A673 (cell line): Measurements from ENCODE around the gene TMEM255B. TPM values are rescaled to one million over a fixed set of nuclear protein-coding genes. Genes with fewer than 3 reads are reported as not detected.

Experiments
- BruUV-seq: library from RNA; stranded (reverse); fragments of 400-500 nt; replicated peaks from 2 replicates; lab custom pipeline; 2021; lab: Mats Ljungman, UMichigan
- CTCF ChIA-PET: fragments of 300-600 bp; sonication (Branson Sonifier 250); formaldehyde crosslinking; loops from one replicate; lab custom pipeline; 2022; ENCODE audit warnings: antibody characterized with exemption; lab: Charles Lee
- POLR2A ChIA-PET: fragments of 300-600 bp; sonication (Branson Sonifier 250); formaldehyde crosslinking; loops from one replicate; lab custom pipeline; 2022; ENCODE audit warnings: antibody characterized with exemption; ENCODE audit not compliant: low non-redundant PET; lab: Charles Lee
- DNase-seq: peaks from one replicate; pipeline ENCODE4 v3.0.0-alpha.2; 2015; ENCODE audit warnings: low spot score
- H3K27ac ChIP-seq: fragments of 200-600 bp; sonication (generic); 2 replicates; pipeline ENCODE4 v1.5.1; 2016; ENCODE audit warnings: mixed run types, low read depth, mild to moderate bottlenecking, mixed read lengths, antibody characterized with exemption, low read length; ENCODE audit not compliant: poor library complexity, severe bottlenecking
- H3K27me3 ChIP-seq: fragments of 200-600 bp; sonication (generic); replicated peaks from 2 replicates; pipeline ENCODE4 v1.6.1; 2017; ENCODE audit warnings: mixed run types, low read depth, mild to moderate bottlenecking, mixed read lengths, antibody characterized with exemption, low read length; ENCODE audit not compliant: insufficient read depth, poor library complexity
- H3K36me3 ChIP-seq: fragments of 200-600 bp; sonication (generic); 2 replicates; pipeline ENCODE4 v1.6.1; 2016; ENCODE audit warnings: mixed run types, mild to moderate bottlenecking, mixed read lengths, antibody characterized with exemption, low read length; ENCODE audit not compliant: insufficient read depth, poor library complexity, severe bottlenecking
- H3K4me1 ChIP-seq: fragments of 200-600 bp; sonication (generic); 2 replicates; pipeline ENCODE4 v1.6.1; 2017; ENCODE audit warnings: mixed run types, mild to moderate bottlenecking, mixed read lengths, antibody characterized with exemption, low read length; ENCODE audit not compliant: insufficient read depth, poor library complexity, severe bottlenecking
- H3K4me3 ChIP-seq: fragments of 200-600 bp; sonication (generic); 2 replicates; pipeline ENCODE4 v1.5.1; 2016; ENCODE audit warnings: low read depth, mixed run types, mild to moderate bottlenecking, mixed read lengths, low read length; ENCODE audit not compliant: poor library complexity, severe bottlenecking
- H3K9me3 ChIP-seq: fragments of 200-600 bp; sonication (generic); 2 replicates; pipeline ENCODE4 v1.6.1; 2016; ENCODE audit warnings: mixed run types, low read depth, mild to moderate bottlenecking, mixed read lengths, antibody characterized with exemption, low read length; ENCODE audit not compliant: poor library complexity, severe bottlenecking
- CTCF ChIP-seq: fragments of 300-800, 200-600 bp; sonication (generic); conservative IDR thresholded peaks from 2 replicates; pipeline ENCODE4 v1.5.1; 2017; ENCODE audit warnings: low read depth, mild to moderate bottlenecking, antibody characterized with exemption, low read length, moderate library complexity, mixed read lengths
- EZH2 ChIP-seq: fragments of 200-600 bp; sonication (generic); IDR thresholded peaks from 2 replicates; pipeline ENCODE4 v1.6.1; 2017; ENCODE audit warnings: borderline replicate concordance, low read depth, mild to moderate bottlenecking, mixed read lengths, antibody characterized with exemption, low read length; ENCODE audit not compliant: poor library complexity, severe bottlenecking
- intact Hi-C: fragments of 100-400 bp; cut with micrococcal nuclease; formaldehyde crosslinking; loops from one replicate; pipeline ENCODE4 v1.10.0; 2022; ENCODE audit not compliant: unreplicated experiment
- total RNA-seq: library from RNA; stranded (reverse); gene quantifications from 2 replicates; pipeline ENCODE4 v1.2.3, GENCODE V29; 2021

The TMEM255B gene
- total RNA-seq, 1 experiment from 2014 or later: 0.06 TPM

- DNase-seq: no peak
- H3K4me1 ChIP-seq: no peaks in the 10 kb centered on the region
- H3K27me3 ChIP-seq: no peaks in the 10 kb centered on the region
- no peak overlapping the region for H3K27ac ChIP-seq
- POLR2A ChIA-PET: no interaction called here
- H3K9me3 ChIP-seq: no peaks in the 10 kb centered on the region
- no peaks in the 10 kb centered on the region for H3K36me3 ChIP-seq
- CTCF ChIA-PET: no interaction called here
- intact Hi-C loops: no loop called here
- no TSS peak for BruUV-seq
- TF ChIP-seq EZH2 (no peak), CTCF (no peak)
- no peak overlapping the region for H3K4me3 ChIP-seq
Measured at GRCh38 chr13:113855012-113855921, 96.2 kb downstream of the TMEM255B start.

GRCh38 chr13:113855931-113856715 lies 97.1 kb downstream of the TMEM255B start:
- intact Hi-C loops: no loop called here
- Histone ChIP-seq H3K4me3 (no peak overlapping the region), H3K27ac (no peak overlapping the region), H3K36me3 (no peaks in the 10 kb centered on the region), H3K27me3 (no peaks in the 10 kb centered on the region), H3K9me3 (no peaks in the 10 kb centered on the region), H3K4me1 (no peaks in the 10 kb centered on the region)
- POLR2A ChIA-PET: no interaction called here
- CTCF ChIA-PET: no interaction called here
- no peak for DNase-seq
- no TSS peak for BruUV-seq
- TF ChIP-seq EZH2 (no peak), CTCF (no peak)

GRCh38 chr13:113856716-113857065 lies 97.7 kb downstream of the TMEM255B start:
- CTCF ChIA-PET: no interaction called here
- H3K27me3 ChIP-seq: no peaks in the 10 kb centered on the region
- intact Hi-C loops: no loop called here
- no peaks in the 10 kb centered on the region for H3K4me1 ChIP-seq
- no TSS peak for BruUV-seq
- no peaks in the 10 kb centered on the region for H3K36me3 ChIP-seq
- no peak for DNase-seq
- no peak overlapping the region for H3K27ac ChIP-seq
- no peak for TF ChIP-seq CTCF
- no peak for TF ChIP-seq EZH2
- H3K9me3 ChIP-seq: no peaks in the 10 kb centered on the region
- POLR2A ChIA-PET: no interaction called here
- no peak overlapping the region for H3K4me3 ChIP-seq
